ENCODE data around the gene SWAP70.

GRCh38 chr11:9757809-9758636, 94.1 kb downstream of the SWAP70 start:
- TF ChIP-seq CBX2 (IDR thresholded peaks at IDR 0.05; ENCODE audit: low read depth, low read length): no peak
- no peak for TF ChIP-seq CBX2 (CRISPR knock-in tag; IDR thresholded peaks at IDR 0.05; ENCODE audit: low read depth)
- no peak for TF ChIP-seq ZNF678 (CRISPR knock-in tag; IDR thresholded peaks at IDR 0.05)
- peak; percentile 71; the same call in 1 of the 2 replicates for TF ChIP-seq CTCF (CRISPR knock-in tag; IDR thresholded peaks at IDR 0.05)
- TF ChIP-seq, protein P1, sequence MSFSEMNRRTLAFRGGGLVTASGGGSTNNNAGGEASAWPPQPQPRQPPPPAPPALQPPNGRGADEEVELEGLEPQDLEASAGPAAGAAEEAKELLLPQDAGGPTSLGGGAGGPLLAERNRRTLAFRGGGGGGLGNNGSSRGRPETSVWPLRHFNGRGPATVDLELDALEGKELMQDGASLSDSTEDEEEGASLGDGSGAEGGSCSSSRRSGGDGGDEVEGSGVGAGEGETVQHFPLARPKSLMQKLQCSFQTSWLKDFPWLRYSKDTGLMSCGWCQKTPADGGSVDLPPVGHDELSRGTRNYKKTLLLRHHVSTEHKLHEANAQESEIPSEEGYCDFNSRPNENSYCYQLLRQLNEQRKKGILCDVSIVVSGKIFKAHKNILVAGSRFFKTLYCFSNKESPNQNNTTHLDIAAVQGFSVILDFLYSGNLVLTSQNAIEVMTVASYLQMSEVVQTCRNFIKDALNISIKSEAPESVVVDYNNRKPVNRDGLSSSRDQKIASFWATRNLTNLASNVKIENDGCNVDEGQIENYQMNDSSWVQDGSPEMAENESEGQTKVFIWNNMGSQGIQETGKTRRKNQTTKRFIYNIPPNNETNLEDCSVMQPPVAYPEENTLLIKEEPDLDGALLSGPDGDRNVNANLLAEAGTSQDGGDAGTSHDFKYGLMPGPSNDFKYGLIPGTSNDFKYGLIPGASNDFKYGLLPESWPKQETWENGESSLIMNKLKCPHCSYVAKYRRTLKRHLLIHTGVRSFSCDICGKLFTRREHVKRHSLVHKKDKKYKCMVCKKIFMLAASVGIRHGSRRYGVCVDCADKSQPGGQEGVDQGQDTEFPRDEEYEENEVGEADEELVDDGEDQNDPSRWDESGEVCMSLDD (CRISPR knock-in tag; IDR thresholded peaks at IDR 0.05; ENCODE audit: borderline replicate concordance): no peak; the same call in 1 of the 2 replicates
- TF ChIP-seq KMT2B (CRISPR knock-in tag; IDR thresholded peaks at IDR 0.05): 0 out of 2 replicates have a peak, but pooled peaks have one; percentile 28
- TF ChIP-seq HOXA7 (CRISPR knock-in tag; IDR thresholded peaks at IDR 0.05): no peak
- TF ChIP-seq TARDBP (CRISPR knock-in tag; IDR thresholded peaks at IDR 0.05): 0 out of 2 replicates have a peak, but pooled peaks have one; percentile 23
- TF ChIP-seq, protein P2, sequence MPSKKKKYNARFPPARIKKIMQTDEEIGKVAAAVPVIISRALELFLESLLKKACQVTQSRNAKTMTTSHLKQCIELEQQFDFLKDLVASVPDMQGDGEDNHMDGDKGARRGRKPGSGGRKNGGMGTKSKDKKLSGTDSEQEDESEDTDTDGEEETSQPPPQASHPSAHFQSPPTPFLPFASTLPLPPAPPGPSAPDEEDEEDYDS (CRISPR knock-in tag; IDR thresholded peaks at IDR 0.05): peak; percentile 30; the same call in 1 of the 2 replicates
- TF ChIP-seq PBX2 (CRISPR knock-in tag; IDR thresholded peaks at IDR 0.05): no peak
